AG04450 (cell line): ENCODE results near the gene TFPI. TPM values are rescaled to one million over a fixed set of nuclear protein-coding genes. Genes with fewer than 3 reads are reported as not detected.
"Not testable (repeated sequence)": the region's sequence is repeated elsewhere in the genome, so short reads cannot be mapped to it uniquely, and the experiment has no call there.

ENCODE experiments used
- CTCF ChIA-PET: fragments of 300-600, 350-600 bp; formaldehyde crosslinking; extraction: SDS; loops from one replicate; lab custom pipeline; 2022; ENCODE audit warnings: antibody characterized with exemption, inconsistent platforms; lab: Charles Lee
- POLR2A ChIA-PET: fragments of 350-600 bp; formaldehyde crosslinking; extraction: SDS; loops from one replicate; lab custom pipeline; 2021; ENCODE audit warnings: antibody characterized with exemption, inconsistent platforms; lab: Yijun Ruan, JAX
- DNase-seq: peaks from one replicate; pipeline ENCODE4 v3.0.0-alpha.2; 2011; ENCODE audit warnings: low read depth, low spot score
- H3K27ac ChIP-seq: one replicate; pipeline ENCODE4 v1.5.1; 2012; ENCODE audit warnings: low read depth, low read length, control low read depth
- H3K27me3 ChIP-seq: one replicate; pipeline ENCODE4 v1.6.0; 2012; ENCODE audit warnings: low read length; ENCODE audit not compliant: control insufficient read depth, insufficient read depth
- H3K4me3 ChIP-seq: 2 replicates; pipeline ENCODE4 v1.5.1; 2011; ENCODE audit warnings: mild to moderate bottlenecking, low read depth, low read length, control low read depth
- H3K9me3 ChIP-seq: 2 replicates; pipeline ENCODE4 v1.5.1; 2012; ENCODE audit warnings: low read length; ENCODE audit not compliant: control insufficient read depth, insufficient read depth
- polyA plus RNA-seq: library from polyadenylated mRNA; depleted of rRNA; stranded (reverse); fragments of >200 nt; gene quantifications from 2 replicates; pipeline ENCODE4 v1.2.3, GENCODE V29; 2011
- TF ChIP-seq, protein P1 (sequence below): IDR thresholded peaks from 2 replicates; pipeline ENCODE4 v1.5.1; 2011; ENCODE audit warnings: low read depth, low read length, control low read depth, inconsistent platforms

Gene TFPI
- polyA plus RNA-seq, 1 experiment, result 91.2 TPM

DNA sequence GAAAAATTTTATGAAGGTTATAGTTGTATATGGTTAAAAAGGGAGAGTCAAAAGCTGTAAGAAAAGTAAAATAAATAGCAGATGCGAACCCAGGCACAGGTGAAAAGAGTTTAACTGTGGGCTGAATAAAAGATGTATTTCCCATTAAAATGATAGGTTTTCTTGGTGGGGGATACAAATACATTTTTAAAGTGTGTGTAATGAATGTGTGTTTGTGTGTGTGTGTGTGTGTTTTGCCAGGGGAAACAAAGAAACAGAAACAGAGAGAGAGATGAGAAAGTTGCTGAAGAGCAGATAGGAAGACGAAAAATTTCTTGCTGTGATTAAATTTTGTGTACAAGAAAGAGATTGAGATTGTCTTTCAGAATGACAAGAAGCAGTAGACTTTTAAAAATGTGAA lies 12.1 kb downstream of the TFPI start:
- no peaks in the 10 kb centered on the region for H3K27me3 ChIP-seq
- CTCF ChIA-PET, result interaction anchor here (0.6 to 1.3 kb wide), 2 partner anchors 42 to 301 kb away, joined by 3 to 8 read pairs; no protein-coding TSS in a partner anchor
- TF ChIP-seq, protein P1, sequence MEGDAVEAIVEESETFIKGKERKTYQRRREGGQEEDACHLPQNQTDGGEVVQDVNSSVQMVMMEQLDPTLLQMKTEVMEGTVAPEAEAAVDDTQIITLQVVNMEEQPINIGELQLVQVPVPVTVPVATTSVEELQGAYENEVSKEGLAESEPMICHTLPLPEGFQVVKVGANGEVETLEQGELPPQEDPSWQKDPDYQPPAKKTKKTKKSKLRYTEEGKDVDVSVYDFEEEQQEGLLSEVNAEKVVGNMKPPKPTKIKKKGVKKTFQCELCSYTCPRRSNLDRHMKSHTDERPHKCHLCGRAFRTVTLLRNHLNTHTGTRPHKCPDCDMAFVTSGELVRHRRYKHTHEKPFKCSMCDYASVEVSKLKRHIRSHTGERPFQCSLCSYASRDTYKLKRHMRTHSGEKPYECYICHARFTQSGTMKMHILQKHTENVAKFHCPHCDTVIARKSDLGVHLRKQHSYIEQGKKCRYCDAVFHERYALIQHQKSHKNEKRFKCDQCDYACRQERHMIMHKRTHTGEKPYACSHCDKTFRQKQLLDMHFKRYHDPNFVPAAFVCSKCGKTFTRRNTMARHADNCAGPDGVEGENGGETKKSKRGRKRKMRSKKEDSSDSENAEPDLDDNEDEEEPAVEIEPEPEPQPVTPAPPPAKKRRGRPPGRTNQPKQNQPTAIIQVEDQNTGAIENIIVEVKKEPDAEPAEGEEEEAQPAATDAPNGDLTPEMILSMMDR, result no peak
- POLR2A ChIA-PET, result no interaction called here
- H3K9me3 ChIP-seq, result no peaks in the 10 kb centered on the region
- DNase-seq, result no peak
- H3K27ac ChIP-seq, result peak overlapping the region; percentile 49
- no peak overlapping the region for H3K4me3 ChIP-seq

- ChIA-PET CTCF (interaction anchor here (0.6 to 1.8 kb wide), 4 partner anchors 40 to 302 kb away, joined by 3 to 16 read pairs (median 10); no protein-coding TSS in a partner anchor), POLR2A (no interaction called here)
- Histone ChIP-seq H3K27ac (peak overlapping the region; percentile 49), H3K4me3 (no peak overlapping the region), H3K27me3 (no peaks in the 10 kb centered on the region), H3K9me3 (no peaks in the 10 kb centered on the region)
- peak; percentile 49 for DNase-seq
- TF ChIP-seq, protein P1, result no peak
Measured at GRCh38 chr2:187541086-187542085, 12.8 kb downstream of the TFPI start.

DNA sequence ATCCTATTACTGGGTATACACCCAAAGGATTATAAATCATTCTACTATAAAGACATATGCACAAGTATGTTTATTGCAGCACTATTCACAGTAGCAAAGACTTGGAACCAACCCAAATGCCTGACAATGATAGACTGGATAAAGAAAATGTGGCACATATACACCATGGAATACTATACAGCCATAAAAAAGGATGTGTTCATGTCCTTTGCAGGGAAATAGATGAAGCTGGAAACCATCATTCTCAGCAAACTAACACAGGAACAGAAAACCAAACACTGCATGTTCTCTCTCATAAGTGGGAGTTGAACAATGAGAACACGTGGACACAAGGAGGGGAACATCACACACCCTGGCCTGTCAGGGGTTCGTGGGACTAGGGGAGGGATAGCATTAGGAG lies 16.0 kb downstream of the TFPI start:
- POLR2A ChIA-PET, DNase-seq, H3K27ac ChIP-seq, H3K4me3 ChIP-seq, CTCF ChIA-PET, H3K9me3 ChIP-seq, H3K27me3 ChIP-seq: not testable (repeated sequence)

GRCh38 chr2:187535381-187535780 lies 18.9 kb downstream of the TFPI start:
- CTCF ChIA-PET, result interaction anchor here (1.1 to 1.6 kb wide), 2 partner anchors 35 to 46 kb away, joined by 3 to 5 read pairs; no protein-coding TSS in a partner anchor
- POLR2A ChIA-PET, DNase-seq, H3K27me3 ChIP-seq, H3K9me3 ChIP-seq, H3K4me3 ChIP-seq, H3K27ac ChIP-seq: not testable (repeated sequence)

- Histone ChIP-seq H3K27me3 (no peaks in the 10 kb centered on the region), H3K27ac (no peak overlapping the region), H3K4me3 (no peak overlapping the region), H3K9me3 (no peaks in the 10 kb centered on the region)
- CTCF ChIA-PET, result interaction anchor here (1.3 kb wide), 1 partner anchor 33 kb away, joined by 4 read pairs; no protein-coding TSS in a partner anchor
- POLR2A ChIA-PET, result no interaction called here
- TF ChIP-seq, protein P1, result no peak
- no peak for DNase-seq
Measured at GRCh38 chr2:187532333-187533120, 21.7 kb downstream of the TFPI start.
